Dedifferentiated amniotic fluid mesenchymal stem cell (primary cell): ENCODE measurements around the gene CENPB.

Experiments used
- DNase-seq: peaks from one replicate; pipeline ENCODE4 v3.0.0-alpha.2; 2016; ENCODE audit errors: extremely low spot score

CENPB gene

GRCh38 chr20:3748073-3748472, 38.5 kb downstream of the CENPB start:
- DNase-seq, result no peak

- DNase-seq, result no peak
These were observed 39.1 kb downstream of the CENPB start for GRCh38 chr20:3747471-3747870.

- DNase-seq, result no peak
These were observed 40.8 kb downstream of the CENPB start for GRCh38 chr20:3745686-3746173.

- DNase-seq, result no peak
These were observed 41.5 kb downstream of the CENPB start for GRCh38 chr20:3744806-3745685.

GRCh38 chr20:3744037-3744436, 42.5 kb downstream of the CENPB start:
- DNase-seq, result no peak

GRCh38 chr20:3743251-3743650, 43.3 kb downstream of the CENPB start:
- no peak for DNase-seq

- DNase-seq, result no peak
These were observed 44.6 kb downstream of the CENPB start for GRCh38 chr20:3741836-3742458.

GRCh38 chr20:3740615-3741301, 45.8 kb downstream of the CENPB start:
- no peak for DNase-seq

GRCh38 chr20:3739926-3740451, 46.6 kb downstream of the CENPB start:
- no peak for DNase-seq

- DNase-seq, result no peak
These were observed 47.2 kb downstream of the CENPB start for GRCh38 chr20:3739054-3739925.

- no peak for DNase-seq
These were observed 48.2 kb downstream of the CENPB start for GRCh38 chr20:3738111-3739053.

GRCh38 chr20:3735768-3736167, 50.8 kb downstream of the CENPB start:
- no peak for DNase-seq

GRCh38 chr20:3734111-3734843, 52.3 kb downstream of the CENPB start:
- DNase-seq, result no peak
